HG03097 (cell line): ENCODE data around the gene LRP1B.
"Not testable (repeated sequence)": the region's sequence is repeated elsewhere in the genome, so short reads cannot be mapped to it uniquely, and the experiment has no call there.

Experiments used
- ATAC-seq: cut with Tn5 transposase; IDR thresholded peaks from one replicate; pipeline ENCODE4 v1.9.1; 2021; ENCODE audit not compliant: unreplicated experiment, low FRiP score

LRP1B gene

DNA sequence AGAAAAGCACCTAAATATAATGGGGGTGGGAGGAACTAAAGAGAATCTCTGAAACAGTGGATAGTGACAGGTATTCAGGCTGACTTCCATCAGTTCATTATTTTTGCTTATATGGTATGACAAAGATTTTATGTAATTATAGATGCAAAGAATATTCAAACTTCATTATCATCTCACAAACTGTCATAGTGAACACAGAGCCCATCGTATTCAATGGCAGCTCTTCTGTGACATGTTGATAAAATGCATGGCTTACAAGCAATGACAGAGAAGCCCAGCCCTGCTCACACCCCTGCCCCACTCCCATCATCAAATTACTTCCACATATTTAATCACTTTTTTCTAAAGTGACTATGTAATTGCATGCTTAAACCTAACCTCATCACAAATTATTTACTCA, 904.3 kb downstream of the LRP1B start:
- no peak for ATAC-seq

DNA sequence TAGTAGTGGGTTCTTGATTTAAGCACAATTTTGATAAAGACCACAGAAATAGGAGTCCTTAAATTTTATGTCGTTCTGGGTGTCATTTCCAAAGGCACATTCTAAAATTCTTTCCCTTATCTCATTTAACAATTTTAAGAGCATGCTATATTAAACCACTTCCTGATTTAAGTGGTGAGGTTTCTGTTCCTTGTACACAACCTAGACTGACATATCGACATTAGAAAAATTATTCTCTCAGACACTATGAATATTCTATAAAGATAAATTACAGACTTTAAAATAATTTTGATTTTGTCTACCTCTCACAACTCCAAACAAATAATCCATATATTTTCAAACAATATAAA, 923.8 kb downstream of the LRP1B start:
- ATAC-seq: no peak

DNA sequence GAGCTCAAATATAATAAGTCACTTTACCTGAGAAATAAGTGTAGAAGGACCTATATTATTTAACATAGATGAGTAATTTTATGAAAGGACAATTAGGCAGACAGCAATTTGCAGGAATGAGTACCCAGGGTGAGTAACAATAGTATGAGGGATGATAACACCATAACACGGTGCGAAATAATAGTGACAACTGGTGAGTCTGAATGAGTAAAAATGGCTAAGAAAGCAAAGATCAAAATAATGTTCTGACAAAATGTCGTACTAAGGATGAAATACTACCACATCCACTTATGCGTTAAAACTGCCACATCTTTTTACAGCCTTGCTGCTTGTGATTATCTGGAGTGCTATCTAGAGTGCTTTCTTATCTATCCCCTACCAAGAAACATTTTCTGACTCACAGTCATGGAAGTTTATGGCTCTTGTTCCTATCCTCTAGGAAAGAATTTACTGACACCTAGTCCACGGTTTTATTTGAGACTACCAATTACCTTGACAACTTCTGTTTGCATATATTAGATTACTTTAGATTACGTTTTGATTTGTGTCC, 929.7 kb downstream of the LRP1B start:
- ATAC-seq: no peak

DNA sequence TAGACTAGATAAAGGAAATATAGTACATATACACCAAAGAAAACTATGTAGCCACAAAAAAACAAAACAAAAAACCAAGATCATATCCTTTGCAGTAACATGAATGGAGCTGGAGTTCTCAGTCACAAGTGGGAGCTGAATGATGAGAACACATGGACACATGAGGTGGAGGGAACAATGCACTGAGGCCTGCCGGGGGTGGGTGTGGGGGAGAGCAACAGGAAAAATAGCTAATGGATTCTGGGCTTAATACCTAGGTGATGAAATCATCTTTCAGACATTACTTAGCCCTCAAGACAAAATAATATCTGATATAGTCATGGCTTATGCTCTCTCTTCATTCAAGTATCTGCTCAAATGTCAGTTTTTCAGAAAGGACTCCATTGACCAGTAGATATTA, 930.6 kb downstream of the LRP1B start:
- no peak for ATAC-seq

DNA sequence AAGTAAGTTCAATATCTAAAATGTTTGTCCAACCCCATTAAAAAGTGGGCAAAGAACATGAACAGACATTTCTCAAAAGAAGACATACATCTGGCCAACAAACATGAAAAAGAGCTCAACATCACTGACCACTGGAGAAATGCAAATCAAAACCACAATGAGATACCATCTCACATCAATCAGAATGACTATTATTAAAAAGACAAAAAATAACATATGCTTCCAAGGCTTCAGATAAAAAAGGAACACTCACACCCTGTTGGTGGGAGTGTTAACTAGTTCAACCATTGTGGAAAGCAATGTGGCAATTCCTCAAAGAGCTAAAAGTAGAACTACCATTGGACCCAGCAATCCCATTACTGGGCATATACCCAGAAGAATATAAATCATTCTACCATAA, 931.1 kb downstream of the LRP1B start:
- ATAC-seq: no peak

DNA sequence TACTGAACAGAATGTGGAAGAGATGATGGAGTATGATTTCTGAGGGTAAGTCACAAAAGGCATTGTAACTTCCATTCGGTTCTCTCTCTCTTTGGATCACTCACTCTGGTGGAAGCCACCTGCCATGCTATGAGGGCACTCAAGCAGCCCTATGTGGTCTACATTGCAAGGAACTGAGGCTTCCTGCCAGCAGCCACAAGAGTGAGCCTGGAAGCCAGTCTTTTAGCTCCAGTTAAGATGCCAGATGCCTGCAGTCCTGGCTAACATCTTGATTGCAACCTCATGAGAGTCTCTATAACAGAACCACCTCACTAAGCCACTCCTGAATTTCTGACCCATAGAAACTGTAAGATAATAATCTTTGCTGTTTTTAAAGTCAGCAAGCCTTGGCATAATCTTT, 935.7 kb downstream of the LRP1B start:
- no peak for ATAC-seq

DNA sequence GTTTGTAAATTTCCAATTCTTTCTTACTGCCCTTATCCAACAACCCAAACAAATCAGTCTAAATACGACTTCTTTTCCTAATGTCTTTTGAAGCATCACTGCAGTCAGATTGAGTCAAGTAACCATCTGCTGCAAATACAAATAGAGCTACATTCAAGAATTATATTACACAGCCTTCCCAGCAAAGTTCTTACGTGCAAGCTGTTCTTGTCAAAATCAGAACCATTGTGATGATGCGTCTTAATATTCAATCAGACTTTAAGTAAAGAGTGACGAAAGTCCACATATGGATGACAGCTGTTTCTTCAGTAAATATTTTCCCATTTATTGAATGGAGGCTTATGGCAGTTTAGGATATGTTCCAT, 943.8 kb downstream of the LRP1B start:
- no peak for ATAC-seq

DNA sequence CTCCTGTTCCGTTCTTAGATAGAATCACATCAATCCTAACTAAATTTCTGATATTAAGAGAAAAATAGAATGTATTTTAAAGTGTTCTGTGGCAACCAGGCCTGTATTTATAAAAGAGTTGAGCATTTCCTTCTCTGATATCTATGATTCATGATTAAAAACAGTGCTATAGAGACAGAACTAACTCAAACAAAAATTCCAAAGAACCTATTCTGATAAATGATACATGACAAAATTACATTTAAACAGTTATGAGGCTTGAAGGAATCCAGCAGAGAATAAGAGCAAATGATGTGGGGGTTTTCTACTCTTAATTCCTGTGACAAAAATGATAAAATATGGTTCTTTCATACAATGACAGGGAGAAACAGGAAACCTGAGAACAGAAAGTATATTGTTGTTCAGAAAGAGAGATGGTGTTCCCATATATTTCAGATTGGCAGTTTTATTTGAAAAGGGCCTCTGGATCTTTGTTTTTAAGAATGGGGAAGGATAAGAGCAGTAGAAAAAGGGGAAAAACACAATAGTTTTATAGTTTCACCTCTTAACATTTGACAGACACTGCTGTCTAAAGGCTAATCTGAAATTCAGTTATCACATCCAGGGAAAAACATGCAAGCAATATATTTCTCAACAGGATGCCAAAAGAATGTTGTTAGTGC, 944.3 kb downstream of the LRP1B start:
- no peak for ATAC-seq

DNA sequence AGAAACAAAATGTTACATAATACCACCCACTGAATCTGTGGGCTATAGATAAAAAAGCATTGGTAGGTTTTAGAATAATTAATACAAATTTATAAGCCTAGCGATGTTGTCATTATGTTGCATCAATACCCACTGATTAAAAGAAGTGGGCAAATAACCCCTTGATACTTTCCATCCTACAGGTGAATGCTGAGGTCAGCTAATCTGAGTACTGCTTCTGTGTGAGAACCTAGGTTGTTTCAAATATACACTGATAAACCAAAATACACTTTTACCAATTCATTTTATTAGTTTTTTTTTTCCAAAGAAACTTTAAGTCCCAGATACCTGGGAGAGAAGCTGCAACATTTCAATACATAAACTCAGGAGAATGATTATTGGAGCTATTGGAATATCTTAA, 948.6 kb downstream of the LRP1B start:
- ATAC-seq: no peak

DNA sequence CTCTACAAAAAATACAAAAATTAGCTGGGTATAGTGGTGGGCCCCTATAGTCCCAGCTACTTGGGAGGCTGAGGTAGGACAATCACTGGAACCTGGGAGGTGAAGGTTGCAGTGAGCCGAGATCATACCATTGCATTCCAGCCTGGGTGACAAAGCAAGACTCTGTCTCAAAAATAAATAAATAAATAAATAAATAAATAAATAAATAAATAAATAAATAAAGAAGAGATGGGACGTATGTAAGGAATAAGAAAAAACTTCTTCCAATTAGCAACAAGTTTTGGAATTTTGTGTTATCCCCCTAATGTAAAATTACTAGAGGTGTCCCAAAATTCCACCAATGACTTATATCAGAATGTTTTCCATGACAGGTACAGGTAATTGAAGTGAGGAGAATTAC, 961.7 kb downstream of the LRP1B start:
- not testable (repeated sequence) for ATAC-seq

DNA sequence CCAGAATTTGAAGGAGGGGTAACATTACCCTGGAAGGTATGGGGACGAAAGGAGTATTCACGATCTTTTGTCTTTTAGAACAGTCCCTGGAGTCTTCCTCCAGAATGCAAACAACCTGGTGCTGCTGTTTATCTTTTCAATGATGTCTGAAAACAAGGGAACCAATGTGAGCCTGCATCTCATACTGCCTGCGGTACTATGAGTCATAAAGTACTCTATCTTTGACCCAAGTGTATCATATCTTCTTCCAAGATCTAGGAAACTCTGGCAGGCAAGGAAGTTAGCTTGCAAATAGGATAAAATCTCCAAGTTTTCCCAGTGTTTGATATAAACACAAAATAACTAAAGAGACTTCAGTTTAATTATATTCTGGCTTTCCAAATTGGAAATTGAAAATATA, 968.5 kb downstream of the LRP1B start:
- no peak for ATAC-seq

DNA sequence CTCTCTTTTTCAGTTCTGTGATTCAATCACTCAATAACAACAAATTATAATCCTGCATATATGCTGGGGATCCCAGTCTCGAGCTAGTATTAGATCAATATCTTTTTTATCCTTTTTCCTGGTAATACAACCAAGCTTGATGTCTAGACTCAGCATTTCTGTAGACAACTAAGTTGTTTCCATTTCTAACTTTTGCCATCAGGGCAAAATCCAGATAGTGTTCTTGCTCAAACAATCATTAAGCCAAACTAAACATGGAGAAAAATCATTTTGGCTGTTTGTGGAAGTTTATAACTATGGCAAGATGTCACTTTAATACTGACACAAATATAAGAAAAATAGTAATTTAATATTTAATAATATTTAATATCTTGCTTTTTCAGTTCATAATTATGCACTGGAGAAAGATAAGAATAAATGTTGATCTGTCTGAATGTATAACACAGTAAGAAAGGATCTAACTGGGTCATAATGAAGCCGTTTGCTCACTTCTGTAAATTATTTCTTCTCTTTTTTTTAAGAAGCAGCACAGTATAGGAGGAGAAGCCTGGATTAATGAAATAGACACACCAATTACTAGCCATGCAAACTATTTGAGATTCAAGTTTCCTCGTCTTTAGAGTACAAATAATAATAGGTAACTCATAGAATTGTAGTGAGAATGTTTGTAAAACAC, 979.1 kb downstream of the LRP1B start:
- no peak for ATAC-seq

DNA sequence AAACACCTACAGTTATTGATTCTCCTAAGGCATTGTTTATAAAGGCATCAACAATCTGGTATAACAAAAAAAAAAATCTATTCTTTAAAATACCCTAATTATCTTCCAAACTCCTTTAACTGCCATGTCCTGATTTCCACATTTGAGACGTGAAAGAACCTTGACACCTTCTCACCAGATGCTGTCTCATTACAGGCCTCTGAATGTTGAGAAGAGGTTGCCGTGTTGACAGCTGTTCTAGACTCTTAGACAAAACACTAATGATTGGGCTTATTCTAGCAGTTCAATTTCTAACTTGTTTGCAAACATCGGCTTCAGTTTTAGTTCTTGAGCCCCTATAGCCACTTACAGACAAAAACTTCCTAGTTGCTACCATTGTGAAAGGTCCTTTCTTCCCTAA, 988.8 kb downstream of the LRP1B start:
- ATAC-seq: no peak

DNA sequence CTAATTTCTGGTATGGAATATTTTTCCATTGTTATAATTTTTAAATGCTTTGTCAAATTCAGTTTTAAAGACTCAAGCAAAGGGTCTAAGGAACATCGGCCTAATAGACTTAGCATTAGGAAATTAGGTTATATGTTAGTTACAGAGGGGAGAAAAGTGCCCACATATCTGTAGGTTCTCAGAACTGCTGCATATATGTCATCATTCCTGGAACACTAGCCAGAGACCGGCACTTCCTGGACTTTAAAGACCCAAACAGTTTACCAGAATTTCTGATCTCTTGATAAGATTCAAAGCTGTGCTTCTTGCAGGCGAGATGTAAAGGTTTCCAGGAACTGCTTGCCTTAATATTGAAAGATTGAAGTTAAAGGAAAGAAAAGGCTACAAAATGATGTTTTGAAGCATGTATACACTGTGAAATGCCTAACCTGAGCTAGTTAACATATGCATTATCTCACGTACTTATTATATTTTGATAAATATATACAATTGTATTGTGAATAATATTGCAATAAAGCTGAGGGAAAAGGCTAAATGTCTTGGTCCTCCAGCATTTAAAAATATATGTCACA, 993.6 kb downstream of the LRP1B start:
- no peak for ATAC-seq

DNA sequence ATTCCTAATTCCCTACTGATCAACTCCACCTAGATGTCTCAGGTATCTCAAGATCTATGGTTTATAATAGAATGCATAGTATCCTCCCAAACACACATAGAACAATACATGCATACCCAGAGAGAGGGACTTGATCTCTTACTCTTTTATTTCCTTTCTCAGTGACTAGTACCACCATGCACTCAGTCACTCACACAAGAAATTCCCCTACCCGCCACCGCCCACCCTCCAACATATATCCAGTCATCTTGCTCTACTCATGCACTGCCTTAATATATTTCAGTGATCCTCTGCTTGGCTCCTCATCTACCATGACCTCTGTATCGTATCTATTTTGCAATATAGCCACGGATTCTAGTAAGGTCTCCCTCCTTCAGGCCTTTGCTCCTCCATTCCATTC, 996.9 kb downstream of the LRP1B start:
- ATAC-seq: no peak

DNA sequence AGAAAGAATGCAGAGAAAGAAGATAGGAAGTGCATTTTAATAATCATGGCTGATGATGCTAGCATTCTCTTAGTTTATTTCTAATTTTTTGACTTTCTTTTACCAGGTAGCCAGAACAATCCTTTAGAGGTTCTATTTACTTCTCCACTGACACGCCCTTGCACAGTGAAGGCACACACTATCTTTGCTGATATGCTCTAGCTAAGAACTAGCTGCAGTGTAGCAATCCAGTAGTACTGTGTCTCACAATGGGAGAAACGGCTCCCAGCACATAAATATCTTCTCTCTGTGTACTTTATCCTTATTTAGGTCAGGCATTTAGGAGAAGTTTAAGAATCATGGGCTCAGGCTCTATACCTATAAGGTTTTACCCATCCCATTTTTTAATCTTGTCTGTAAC, 1005.4 kb downstream of the LRP1B start:
- no peak for ATAC-seq

DNA sequence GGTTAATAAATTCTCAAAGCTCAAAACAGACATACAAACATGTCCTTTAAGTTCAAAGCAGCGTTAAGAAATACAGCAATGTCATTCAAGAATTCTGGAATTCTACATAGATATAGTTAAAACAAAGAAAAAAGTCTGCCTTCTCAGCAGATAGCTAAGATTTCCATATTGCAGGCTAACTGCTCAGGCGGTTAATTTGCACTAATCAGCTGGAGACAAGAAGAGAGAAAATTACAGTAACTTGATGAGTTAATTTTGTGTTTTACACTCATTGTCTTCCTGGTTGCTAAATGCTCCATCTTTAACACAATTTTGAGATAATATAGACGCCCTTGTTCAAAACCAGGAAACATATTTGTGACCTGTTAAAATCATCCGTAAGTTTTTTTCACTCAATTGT, 1012.0 kb downstream of the LRP1B start:
- no peak for ATAC-seq

DNA sequence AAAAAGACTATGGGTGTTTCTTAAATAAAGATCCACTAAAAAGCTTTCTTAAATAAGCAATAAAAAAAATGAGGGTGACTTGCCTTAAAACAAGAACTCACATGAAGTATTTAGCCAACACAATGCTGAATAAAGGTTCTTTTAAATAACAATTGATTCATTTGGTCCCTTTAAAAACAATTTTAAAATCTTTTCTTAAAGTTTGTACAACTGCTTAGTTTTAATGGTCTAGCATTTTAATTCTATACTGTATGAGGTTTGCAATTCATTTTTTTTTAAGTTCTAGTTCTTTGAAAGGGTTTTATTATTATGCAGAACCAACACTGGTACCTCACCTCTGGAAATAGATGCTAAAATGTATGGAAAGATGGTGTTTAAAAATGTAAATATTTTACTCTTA, 1017.5 kb downstream of the LRP1B start:
- no peak for ATAC-seq

DNA sequence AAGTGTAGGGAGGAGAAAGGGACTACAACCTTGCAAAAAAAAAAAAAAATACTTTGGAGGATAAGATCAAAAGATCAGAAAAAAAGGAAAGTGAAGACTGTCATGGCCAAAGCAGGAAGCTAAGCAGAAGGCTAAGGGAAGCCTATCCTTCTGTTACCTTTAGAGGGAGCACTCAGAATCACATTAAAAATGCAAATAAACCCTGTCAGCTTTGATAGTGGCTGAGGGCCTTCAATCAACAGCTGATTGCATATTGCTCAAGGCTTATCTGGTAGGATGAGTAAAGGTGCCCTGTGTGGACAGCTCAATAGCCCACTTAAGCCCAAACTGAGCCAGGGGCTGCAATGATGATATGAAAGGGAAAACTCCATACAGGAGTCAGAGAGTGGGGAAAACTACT, 1021.2 kb downstream of the LRP1B start:
- ATAC-seq: no peak

DNA sequence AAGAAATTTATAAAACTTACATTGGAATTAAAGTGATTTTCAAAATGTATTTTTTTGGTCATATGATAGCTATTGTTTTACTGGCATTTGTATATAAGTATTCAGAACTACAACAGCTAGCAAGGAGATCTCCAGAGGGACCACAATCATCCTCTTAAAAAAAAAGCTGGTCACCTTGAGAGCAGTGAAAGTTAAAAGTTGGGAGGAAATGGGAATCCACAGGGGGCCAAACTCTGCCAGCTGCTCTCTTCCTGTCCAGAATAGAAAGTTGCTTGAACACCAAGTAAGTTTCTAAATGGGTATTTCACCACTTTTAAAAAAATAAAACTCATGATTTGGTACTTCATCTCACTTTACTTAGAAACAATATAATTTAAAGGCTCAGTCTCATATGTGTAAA, 1025.1 kb downstream of the LRP1B start:
- no peak for ATAC-seq

DNA sequence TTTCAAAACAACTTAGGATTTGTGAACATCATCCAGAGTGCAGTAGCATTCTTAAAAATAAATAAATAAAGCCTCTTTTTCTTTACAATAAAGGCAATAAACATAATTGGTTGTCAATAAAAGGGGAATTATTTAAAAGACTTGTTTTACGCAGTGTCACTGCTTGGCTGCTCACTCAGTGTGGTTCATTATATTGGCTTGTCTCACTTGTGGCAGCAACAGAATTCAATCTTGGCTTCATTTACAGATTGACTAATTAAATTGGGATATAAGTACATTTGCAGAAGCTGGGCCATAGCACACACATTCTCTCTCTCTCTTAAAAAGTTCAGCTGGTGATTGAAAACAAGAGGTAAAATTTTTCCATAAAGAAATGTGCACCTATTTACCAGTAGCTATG, 1027.6 kb downstream of the LRP1B start:
- ATAC-seq: no peak

DNA sequence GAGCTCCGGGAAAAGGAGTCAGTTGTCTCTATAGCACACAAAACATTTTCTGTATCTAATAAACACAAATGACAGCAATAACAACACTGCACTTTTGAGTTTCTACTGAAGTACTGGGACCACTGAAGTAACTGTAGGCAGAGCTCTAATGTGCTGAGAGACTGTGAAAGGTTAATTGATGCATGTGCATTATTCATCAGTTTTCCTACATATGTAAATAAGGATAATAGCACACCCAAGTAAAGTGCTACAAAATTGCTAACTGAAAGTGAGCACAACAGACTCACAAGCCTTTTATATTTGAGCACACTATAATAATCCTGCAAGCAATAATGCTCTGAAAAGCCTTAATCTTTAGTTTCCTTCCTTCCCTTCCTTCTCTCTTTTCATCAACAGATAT, 1051.6 kb downstream of the LRP1B start:
- no peak for ATAC-seq
